Measurements from ENCODE around the gene RASSF8.

DNA sequence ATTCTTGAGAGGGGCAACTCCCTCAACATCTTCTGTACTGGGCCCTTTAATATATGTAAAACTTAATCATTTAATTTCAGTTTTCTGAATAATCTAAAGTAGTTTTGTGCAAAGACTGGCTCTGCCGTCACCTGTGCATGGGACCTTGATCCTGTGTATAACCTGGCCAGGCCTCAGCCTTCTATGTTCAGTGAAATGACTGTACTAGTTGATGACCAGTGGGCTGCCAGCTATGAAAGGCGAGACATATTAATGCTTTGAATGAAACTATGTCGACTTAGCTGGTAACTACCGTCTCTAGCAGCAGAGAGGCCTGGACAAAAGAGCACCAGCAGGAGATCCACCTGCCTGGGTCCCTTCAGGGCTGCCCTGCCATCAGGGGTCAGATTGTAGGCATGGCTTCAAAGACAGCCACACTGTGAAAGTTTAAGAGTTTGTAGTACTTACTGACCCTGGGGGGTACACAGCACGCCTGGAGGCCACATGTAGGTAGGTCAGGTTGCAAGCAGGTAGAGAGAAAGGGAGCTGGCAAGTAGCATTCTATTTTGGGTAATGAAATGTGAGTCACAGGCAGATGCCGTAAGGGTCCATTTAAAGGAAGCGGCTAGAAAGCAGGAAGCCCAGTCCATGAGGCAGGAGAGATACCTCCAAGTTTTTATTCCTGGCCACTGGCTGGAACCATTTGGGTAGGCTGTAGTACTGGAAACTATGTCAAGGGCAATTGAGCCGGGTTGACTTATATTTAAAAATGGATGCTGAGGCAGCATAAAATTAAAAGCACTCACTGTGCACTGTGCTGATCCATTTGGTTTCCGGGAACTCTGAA lies 89.1 kb downstream of the RASSF8 start:
- TF ChIP-seq JUND (IDR thresholded peaks at IDR 0.05) (no peak), SIN3A (IDR thresholded peaks at IDR 0.05; ENCODE audit: low read depth) (no peak), YY1 (IDR thresholded peaks at IDR 0.05; ENCODE audit: extremely low read depth, insufficient replicate concordance, low read depth, low read length) (no peak), POLR2A (IDR thresholded peaks at IDR 0.05; ENCODE audit: borderline replicate concordance, extremely low read depth, insufficient read depth, insufficient read length) (no peak), CTCF (IDR thresholded peaks at IDR 0.05 in 2 of 3, conservative IDR thresholded peaks at IDR 0.05 in 1 of 3; ENCODE audit: borderline replicate concordance in 1 of 3, insufficient read depth in 1 of 3, low read depth in 2 of 3, low read length in 2 of 3) (no peak)

Measured in HCT116 (cell line).